Measurements from ENCODE around the gene ERC2. TPM values are rescaled to one million over a fixed set of nuclear protein-coding genes. Genes with fewer than 3 reads are reported as not detected.

ERC2 gene
- total and polyA plus RNA-seq, 2 donors (not counting 3 experiments of a cell fraction or from before 2014, with no cell fraction given), result 5.6 to 15.5 TPM

GRCh38 chr3:55615039-55615693 is 853.1 kb downstream of the ERC2 start:
- no peak overlapping the region for H2AFZ ChIP-seq (ENCODE audit: low read depth, low read length)
- dilution Hi-C loops (cut with MboI; ENCODE audit: extremely low pct_ligation_motif_present, low sequenced_read_pairs) (no loop called here), intact Hi-C loops (cut with micrococcal nuclease) (no loop called here)
- DNase-seq (ENCODE audit: low read depth, low spot score) (no peak), FAIRE-seq (no peak)
- H3K27ac ChIP-seq (ENCODE audit: insufficient read depth, low read depth, low read length), result no peak overlapping the region
- H3K4me1 ChIP-seq (ENCODE audit: control insufficient read depth, extremely low read depth, insufficient read depth, low read length), result peaks cover 5% of the 10 kb centered on the region
- POLR2A ChIA-PET, result no interaction called here
- H4K20me1 ChIP-seq (replicated peaks; ENCODE audit: control insufficient read depth, extremely low read depth, insufficient read depth, low read length), result no peaks in the 10 kb centered on the region
- no peak overlapping the region for H3K4me2 ChIP-seq (ENCODE audit: insufficient read depth, low read length)
- H3K36me3 ChIP-seq (ENCODE audit: control insufficient read depth in 2 of 2, extremely low read depth in 1 of 2, insufficient read depth in 2 of 2, low read length in 2 of 2), result no peaks in the 10 kb centered on the region
- no peaks in the 10 kb centered on the region for H3K9me3 ChIP-seq (replicated peaks; ENCODE audit: control insufficient read depth, insufficient read depth, low read length)
- no TSS peak for BruUV-seq (replicated peaks)
- CTCF ChIA-PET, result no interaction called here
- H3K9ac ChIP-seq (replicated peaks; ENCODE audit: extremely low read depth, insufficient read depth, low read length), result no peak overlapping the region
- no peaks in the 10 kb centered on the region for H3K9me1 ChIP-seq (replicated peaks; ENCODE audit: control insufficient read depth, extremely low read depth, insufficient read depth, low read length)
- no peak overlapping the region for H3K4me3 ChIP-seq (replicated peaks in 1 of 3; ENCODE audit: insufficient read depth in 1 of 3, low read depth in 1 of 3, low read length in 3 of 3)
- H3K79me2 ChIP-seq (ENCODE audit: control insufficient read depth, insufficient read depth, low read length), result no peaks in the 10 kb centered on the region
- peaks cover 0 to 4% of the 10 kb centered on the region in 2 experiments for H3K27me3 ChIP-seq (ENCODE audit: control insufficient read depth in 2 of 2, insufficient read depth in 2 of 2, low read length in 2 of 2)
- TF ChIP-seq POLR2A (IDR thresholded peaks at IDR 0.05; ENCODE audit: low read depth, low read length), result no peak
- TF ChIP-seq POLR2AphosphoS5 (IDR thresholded peaks at IDR 0.05; ENCODE audit: insufficient read depth, low read depth, low read length), result no peak
- no peak for TF ChIP-seq MYC (IDR thresholded peaks at IDR 0.05; ENCODE audit: low read depth, low read length)
- TF ChIP-seq JUN (IDR thresholded peaks at IDR 0.05; ENCODE audit: borderline replicate concordance, insufficient read depth, insufficient read length, low read depth), result no peak
- TF ChIP-seq GATA2 (IDR thresholded peaks at IDR 0.05; ENCODE audit: insufficient read depth, insufficient read length, low read depth, low read length), result no peak
- no peak for TF ChIP-seq FOS (IDR thresholded peaks at IDR 0.05; ENCODE audit: borderline replicate concordance, insufficient read depth, low read length)
- no peak for TF ChIP-seq EZH2 (IDR thresholded peaks at IDR 0.05; ENCODE audit: borderline replicate concordance, low read depth, low read length, severe bottlenecking)
- TF ChIP-seq CTCF (IDR thresholded peaks at IDR 0.05; ENCODE audit: extremely low read depth in 1 of 2, insufficient read depth in 1 of 2, low read depth in 1 of 2, low read length in 2 of 2), result no peak
- TF ChIP-seq MAX (IDR thresholded peaks at IDR 0.05; ENCODE audit: insufficient read depth, insufficient read length), result no peak
